WTC11 (cell line): ENCODE results near the gene AP1G2.

Source experiments
- ELF4 ChIP-seq: sonication (generic); formaldehyde crosslinking; IDR thresholded peaks from 2 replicates; pipeline ENCODE4 v1.8.1; 2022; ENCODE audit warnings: low read depth, mild to moderate bottlenecking, moderate library complexity, missing genetic modification reagents
- IRF1 ChIP-seq: sonication (generic); formaldehyde crosslinking; IDR thresholded peaks from 2 replicates; pipeline ENCODE4 v1.8.0; 2023; ENCODE audit warnings: missing genetic modification reagents
- JUN ChIP-seq: sonication (generic); formaldehyde crosslinking; IDR thresholded peaks from 2 replicates; pipeline ENCODE4 v1.8.0; 2023; ENCODE audit warnings: mild to moderate bottlenecking, missing genetic modification reagents
- NR2C2 ChIP-seq: sonication (generic); formaldehyde crosslinking; IDR thresholded peaks from 2 replicates; pipeline ENCODE4 v1.8.0; 2022; ENCODE audit warnings: mild to moderate bottlenecking, missing genetic modification reagents
- RELA ChIP-seq: sonication (generic); formaldehyde crosslinking; IDR thresholded peaks from 2 replicates; pipeline ENCODE4 v1.8.1; 2022; ENCODE audit warnings: missing genetic modification reagents, mild to moderate bottlenecking, borderline replicate concordance
- STAT6 ChIP-seq: sonication (generic); formaldehyde crosslinking; conservative IDR thresholded peaks from 2 replicates; pipeline ENCODE4 v1.8.1; 2023; ENCODE audit warnings: mild to moderate bottlenecking, low read depth, missing genetic modification reagents, moderate library complexity
- ZBTB21 ChIP-seq: sonication (generic); formaldehyde crosslinking; IDR thresholded peaks from 2 replicates; pipeline ENCODE4 v1.8.1; 2023; ENCODE audit warnings: mild to moderate bottlenecking, missing genetic modification reagents, borderline replicate concordance
- ZNF416 ChIP-seq: fragments of 250-450 bp; sonication (Bioruptor Pico); IDR thresholded peaks from 2 replicates; pipeline ENCODE4 v1.9.0; 2021; ENCODE audit warnings: mild to moderate bottlenecking, inconsistent platforms
- TF ChIP-seq, protein P1 (sequence below): fragments of 200-600 bp; IDR thresholded peaks from 2 replicates; pipeline ENCODE4 v1.8.0; 2022; ENCODE audit warnings: antibody characterized with exemption
- TF ChIP-seq, protein P2 (sequence below): sonication (generic); formaldehyde crosslinking; IDR thresholded peaks from 2 replicates; pipeline ENCODE4 v1.8.0; 2022; ENCODE audit warnings: mild to moderate bottlenecking, missing genetic modification reagents
- TF ChIP-seq, protein P3 (sequence below): sonication (generic); formaldehyde crosslinking; IDR thresholded peaks from 2 replicates; pipeline ENCODE4 v1.8.1; 2023; ENCODE audit warnings: mild to moderate bottlenecking, missing genetic modification reagents, moderate library complexity
- TF ChIP-seq, protein P4 (sequence below): sonication (generic); formaldehyde crosslinking; IDR thresholded peaks from 2 replicates; pipeline ENCODE4 v1.8.0; 2022; ENCODE audit warnings: mild to moderate bottlenecking, missing genetic modification reagents

- TF ChIP-seq STAT6 (CRISPR knock-in tag) (no peak), RELA (CRISPR knock-in tag) (no peak), ELF4 (CRISPR knock-in tag) (no peak), IRF1 (CRISPR knock-in tag) (no peak), ZNF416 (CRISPR knock-in tag) (no peak), ZBTB21 (CRISPR knock-in tag) (no peak), JUN (CRISPR knock-in tag) (no peak), NR2C2 (no peak)
- TF ChIP-seq, protein P1, sequence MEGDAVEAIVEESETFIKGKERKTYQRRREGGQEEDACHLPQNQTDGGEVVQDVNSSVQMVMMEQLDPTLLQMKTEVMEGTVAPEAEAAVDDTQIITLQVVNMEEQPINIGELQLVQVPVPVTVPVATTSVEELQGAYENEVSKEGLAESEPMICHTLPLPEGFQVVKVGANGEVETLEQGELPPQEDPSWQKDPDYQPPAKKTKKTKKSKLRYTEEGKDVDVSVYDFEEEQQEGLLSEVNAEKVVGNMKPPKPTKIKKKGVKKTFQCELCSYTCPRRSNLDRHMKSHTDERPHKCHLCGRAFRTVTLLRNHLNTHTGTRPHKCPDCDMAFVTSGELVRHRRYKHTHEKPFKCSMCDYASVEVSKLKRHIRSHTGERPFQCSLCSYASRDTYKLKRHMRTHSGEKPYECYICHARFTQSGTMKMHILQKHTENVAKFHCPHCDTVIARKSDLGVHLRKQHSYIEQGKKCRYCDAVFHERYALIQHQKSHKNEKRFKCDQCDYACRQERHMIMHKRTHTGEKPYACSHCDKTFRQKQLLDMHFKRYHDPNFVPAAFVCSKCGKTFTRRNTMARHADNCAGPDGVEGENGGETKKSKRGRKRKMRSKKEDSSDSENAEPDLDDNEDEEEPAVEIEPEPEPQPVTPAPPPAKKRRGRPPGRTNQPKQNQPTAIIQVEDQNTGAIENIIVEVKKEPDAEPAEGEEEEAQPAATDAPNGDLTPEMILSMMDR, result no peak
- TF ChIP-seq, protein P2, sequence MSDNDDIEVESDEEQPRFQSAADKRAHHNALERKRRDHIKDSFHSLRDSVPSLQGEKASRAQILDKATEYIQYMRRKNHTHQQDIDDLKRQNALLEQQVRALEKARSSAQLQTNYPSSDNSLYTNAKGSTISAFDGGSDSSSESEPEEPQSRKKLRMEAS (CRISPR knock-in tag), result no peak
- TF ChIP-seq, protein P3, sequence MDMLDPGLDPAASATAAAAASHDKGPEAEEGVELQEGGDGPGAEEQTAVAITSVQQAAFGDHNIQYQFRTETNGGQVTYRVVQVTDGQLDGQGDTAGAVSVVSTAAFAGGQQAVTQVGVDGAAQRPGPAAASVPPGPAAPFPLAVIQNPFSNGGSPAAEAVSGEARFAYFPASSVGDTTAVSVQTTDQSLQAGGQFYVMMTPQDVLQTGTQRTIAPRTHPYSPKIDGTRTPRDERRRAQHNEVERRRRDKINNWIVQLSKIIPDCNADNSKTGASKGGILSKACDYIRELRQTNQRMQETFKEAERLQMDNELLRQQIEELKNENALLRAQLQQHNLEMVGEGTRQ, result no peak
- TF ChIP-seq, protein P4, sequence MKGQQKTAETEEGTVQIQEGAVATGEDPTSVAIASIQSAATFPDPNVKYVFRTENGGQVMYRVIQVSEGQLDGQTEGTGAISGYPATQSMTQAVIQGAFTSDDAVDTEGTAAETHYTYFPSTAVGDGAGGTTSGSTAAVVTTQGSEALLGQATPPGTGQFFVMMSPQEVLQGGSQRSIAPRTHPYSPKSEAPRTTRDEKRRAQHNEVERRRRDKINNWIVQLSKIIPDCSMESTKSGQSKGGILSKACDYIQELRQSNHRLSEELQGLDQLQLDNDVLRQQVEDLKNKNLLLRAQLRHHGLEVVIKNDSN (CRISPR knock-in tag), result no peak
Observed at GRCh38 chr14:23573384-23574015, 5.9 kb upstream of the AP1G2 start.
